Measurements from ENCODE around the gene ENDOD1. TPM values are rescaled to one million over a fixed set of nuclear protein-coding genes. Genes with fewer than 3 reads are reported as not detected.
"Not testable (repeated sequence)": the region's sequence is repeated elsewhere in the genome, so short reads cannot be mapped to it uniquely, and the experiment has no call there.

Gene ENDOD1
- total and polyA plus RNA-seq, 7 donors: 7.8 to 31.4 (median 20.4) TPM

GRCh38 chr11:95045812-95046211, 43.8 kb upstream of the ENDOD1 start:
- Histone ChIP-seq H3K36me3 (no peaks in the 10 kb centered on the region), H3K27me3 (peaks cover 0 to 23% (median 0%) of the 10 kb centered on the region in 3 donors), H3K4me1 (no peaks in the 10 kb centered on the region), H3K27ac (no peak overlapping the region), H3K9me3 (no peaks in the 10 kb centered on the region), H3K4me3 (no peak overlapping the region)
- intact Hi-C loops (cut with DNase I): no loop called here
- no peak for DNase-seq
- TF ChIP-seq EP300 (IDR thresholded peaks at IDR 0.05) (no peak), POLR2AphosphoS5 (IDR thresholded peaks at IDR 0.05) (no peak), CTCF (IDR thresholded peaks at IDR 0.05) (no peak), POLR2A (IDR thresholded peaks at IDR 0.05) (no peak)

GRCh38 chr11:95049122-95049521, 40.5 kb upstream of the ENDOD1 start, which contains the start of gene KDM4F:
Gene KDM4F, plus strand, starts transcription at chr11:95049422.
- H3K4me3 ChIP-seq; H3K27ac ChIP-seq; H3K27me3 ChIP-seq; H3K36me3 ChIP-seq; DNase-seq; intact Hi-C loops (cut with DNase I); H3K9me3 ChIP-seq; H3K4me1 ChIP-seq: not testable (repeated sequence)
- 52 to 77% methylated on average over 3 of the region's 3 CpGs for WGBS, 2 donors

GRCh38 chr11:95050595-95051202, 38.9 kb upstream of the ENDOD1 start:
- 89 to 93% methylated on average over 22 of the region's 22 CpGs for whole genome bisulfite sequencing, 2 donors
- Histone ChIP-seq H3K4me3 (no peak overlapping the region), H3K4me1 (no peaks in the 10 kb centered on the region), H3K9me3 (no peaks in the 10 kb centered on the region), H3K36me3 (no peaks in the 10 kb centered on the region), H3K27ac (no peak overlapping the region), H3K27me3 (peaks cover 0 to 6% (median 0%) of the 10 kb centered on the region in 3 donors)
- intact Hi-C loops (cut with DNase I): no loop called here
- DNase-seq: no peak
- TF ChIP-seq EP300 (IDR thresholded peaks at IDR 0.05) (no peak), CTCF (IDR thresholded peaks at IDR 0.05) (no peak), POLR2A (IDR thresholded peaks at IDR 0.05) (no peak), POLR2AphosphoS5 (IDR thresholded peaks at IDR 0.05) (no peak)

DNA sequence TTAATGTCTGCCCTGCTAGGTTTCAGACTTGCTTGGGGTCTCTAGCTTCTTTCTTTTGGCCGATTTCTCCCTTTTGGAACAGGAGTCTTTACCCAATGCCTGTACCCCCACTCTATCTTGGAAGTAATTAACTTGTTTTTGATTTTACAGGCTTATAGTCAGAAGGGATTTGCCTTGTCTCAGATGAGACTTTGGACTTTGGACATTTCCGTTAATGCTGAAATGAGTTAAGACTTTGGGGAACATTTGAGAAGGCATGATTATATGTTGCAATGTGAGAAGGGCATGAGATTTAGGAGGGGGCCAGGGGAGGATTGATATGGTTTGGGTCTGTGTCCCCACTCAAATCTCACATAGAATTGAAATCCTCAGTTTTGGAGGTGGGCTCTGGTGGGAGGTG, 35.3 kb upstream of the ENDOD1 start:
- WGBS, 2 donors: 27 to 72% methylated on average over 2 of the region's 2 CpGs
- intact Hi-C loops (cut with DNase I): no loop called here
- TF ChIP-seq POLR2A (IDR thresholded peaks at IDR 0.05) (no peak), CTCF (IDR thresholded peaks at IDR 0.05) (no peak), POLR2AphosphoS5 (IDR thresholded peaks at IDR 0.05) (no peak), EP300 (IDR thresholded peaks at IDR 0.05) (no peak)
- H3K27ac ChIP-seq: no peak overlapping the region
- no peaks in the 10 kb centered on the region for H3K9me3 ChIP-seq
- no peaks in the 10 kb centered on the region for H3K4me1 ChIP-seq
- no peaks in the 10 kb centered on the region for H3K36me3 ChIP-seq
- no peak overlapping the region for H3K4me3 ChIP-seq
- DNase-seq: no peak
- peaks cover 0 to 6% (median 0%) of the 10 kb centered on the region in 3 donors for H3K27me3 ChIP-seq

GRCh38 chr11:95055283-95055897, 34.3 kb upstream of the ENDOD1 start:
- no peak overlapping the region for H3K4me3 ChIP-seq
- no peak overlapping the region for H3K27ac ChIP-seq
- no peaks in the 10 kb centered on the region for H3K9me3 ChIP-seq
- DNase-seq: no peak
- WGBS, 2 donors: 39 to 45% methylated on average over 2 of the region's 2 CpGs
- H3K36me3 ChIP-seq: no peaks in the 10 kb centered on the region
- no peaks in the 10 kb centered on the region for H3K4me1 ChIP-seq
- no peak for TF ChIP-seq POLR2AphosphoS5 (IDR thresholded peaks at IDR 0.05)
- TF ChIP-seq CTCF (IDR thresholded peaks at IDR 0.05): no peak
- no peak for TF ChIP-seq POLR2A (IDR thresholded peaks at IDR 0.05)
- TF ChIP-seq EP300 (IDR thresholded peaks at IDR 0.05): no peak
- H3K27me3 ChIP-seq: peaks cover 0 to 6% (median 0%) of the 10 kb centered on the region in 3 donors
- intact Hi-C loops (cut with DNase I): no loop called here

Measured in sigmoid colon (tissue), 7 donors.